ENCODE measurements around the gene ZBTB8OS. TPM values are rescaled to one million over a fixed set of nuclear protein-coding genes. Genes with fewer than 3 reads are reported as not detected.

ZBTB8OS gene
- total RNA-seq, result 20.5 and 32.6 TPM in 2 replicates

DNA sequence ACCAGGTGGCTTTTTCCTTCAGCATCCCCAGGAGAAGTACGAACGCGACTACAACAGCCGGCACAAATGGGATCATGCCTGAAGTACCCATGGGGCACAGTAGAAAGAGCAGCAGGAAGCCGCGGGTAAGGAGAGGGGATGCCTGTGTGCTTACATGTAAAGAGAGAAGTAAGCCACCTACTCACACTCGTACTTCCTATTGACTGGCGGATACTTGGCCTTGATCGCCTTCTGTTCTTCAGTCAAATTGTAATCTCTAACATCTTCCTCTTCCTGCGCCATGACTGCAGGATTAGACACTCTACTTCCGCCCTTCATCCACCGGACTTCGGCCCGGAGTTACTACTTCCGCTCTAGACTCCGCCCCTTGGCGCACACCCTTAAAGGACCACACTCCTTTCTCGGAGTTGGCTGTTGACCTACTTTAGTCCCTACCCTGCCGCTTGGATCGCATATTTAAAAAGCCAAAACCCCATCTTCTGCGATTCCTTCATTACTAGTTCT is at the start of gene ZBTB8OS:
Gene ZBTB8OS (minus strand): TSS at position 303 of the 504 bp plus-strand sequence. CDS start 21 bp downstream, at position 282.

DNA sequence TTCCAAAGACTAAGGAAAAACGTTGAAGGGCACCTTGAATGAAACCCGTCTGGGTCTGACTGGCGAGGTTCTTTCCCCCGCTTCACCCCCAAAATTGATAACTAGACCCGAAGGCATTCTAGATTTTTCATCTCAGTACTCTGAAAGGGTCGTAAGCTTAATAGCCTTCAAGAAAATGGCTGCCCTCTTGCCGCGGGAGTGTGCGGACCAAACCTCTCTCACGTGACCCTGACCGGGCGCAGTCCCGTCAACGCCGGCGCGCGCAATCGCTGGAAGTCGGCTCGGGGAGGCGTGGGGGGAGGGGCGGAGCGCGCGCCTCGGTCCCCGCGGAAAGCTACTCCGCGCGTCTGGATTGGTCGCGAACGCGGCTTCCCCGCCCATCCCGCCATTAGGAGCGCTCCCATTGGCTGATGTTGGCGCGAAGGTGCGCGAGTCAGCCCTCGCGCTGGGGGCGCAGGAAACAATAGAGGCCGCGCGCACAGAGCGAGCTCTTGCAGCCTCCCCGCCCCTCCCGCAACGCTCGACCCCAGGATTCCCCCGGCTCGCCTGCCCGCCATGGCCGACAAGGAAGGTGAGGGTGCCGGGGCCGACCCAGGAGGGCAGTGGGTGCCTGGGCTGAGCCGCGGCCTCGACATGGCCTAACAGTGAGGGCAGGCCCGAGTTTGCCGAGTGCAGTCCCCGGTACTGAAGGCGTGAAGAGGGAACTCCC is 556 bp upstream of the ZBTB8OS start, which contains the start of gene RBBP4:
Gene RBBP4 (plus strand): TSS at position 457 of the 709 bp plus-strand sequence. CDS start 99 bp downstream, at position 556.

Other genes starting within 250 kb of the ZBTB8OS start
- not detected in 2 replicates for gene ZBTB8B, start 185.5 kb downstream of the ZBTB8OS start, total RNA-seq
- gene ZBTB8A, start 111.1 kb downstream of the ZBTB8OS start, total RNA-seq, result 6.7 and 10.4 TPM in 2 replicates
- 99.5 and 138 TPM in 2 replicates for gene RBBP4, start 658 bp upstream of the ZBTB8OS start, total RNA-seq
- 8.3 and 18.8 TPM in 2 replicates for gene SYNC, start 52.2 kb upstream of the ZBTB8OS start, total RNA-seq
- gene YARS1, start 166.8 kb upstream of the ZBTB8OS start, total RNA-seq, result 135 and 187 TPM in 2 replicates
- 13.4 and 33.7 TPM in 2 replicates for gene S100PBP, start 167.1 kb upstream of the ZBTB8OS start, total RNA-seq
- gene FNDC5, start 220.4 kb upstream of the ZBTB8OS start, total RNA-seq, result 0.21 TPM in 1 of 2 replicates, not detected in the other
- gene HPCA, start 235.9 kb upstream of the ZBTB8OS start, total RNA-seq, result not detected in 2 replicates

Measured in tracheal epithelial cell (primary cell).